Measurements from ENCODE around the gene NNT.

DNA sequence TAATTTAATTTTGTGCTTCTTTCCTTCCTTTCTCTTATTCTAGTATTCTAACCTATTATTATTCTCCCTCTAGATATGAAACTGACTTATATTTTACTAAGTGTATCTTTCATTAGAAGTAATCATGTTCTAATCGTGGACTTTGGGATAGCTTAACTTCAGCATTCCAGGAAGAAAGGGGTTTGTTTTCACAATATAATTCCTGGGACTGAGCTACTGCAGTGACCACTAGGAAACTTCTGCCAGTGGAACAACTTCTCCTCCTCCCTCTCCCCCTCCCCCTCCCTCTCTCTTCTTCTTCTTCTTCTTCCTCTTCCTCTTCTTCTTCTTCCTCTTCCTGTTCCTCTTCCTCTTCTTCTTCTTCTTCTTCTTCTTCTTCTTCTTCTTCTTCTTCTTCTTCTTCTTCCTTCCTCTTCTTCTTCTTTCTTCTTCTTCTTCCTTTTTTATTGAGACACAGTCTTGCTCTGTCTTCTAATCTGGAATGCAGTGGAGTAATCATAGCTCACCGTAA is 127.9 kb downstream of the NNT start:
- TF ChIP-seq, protein P1, sequence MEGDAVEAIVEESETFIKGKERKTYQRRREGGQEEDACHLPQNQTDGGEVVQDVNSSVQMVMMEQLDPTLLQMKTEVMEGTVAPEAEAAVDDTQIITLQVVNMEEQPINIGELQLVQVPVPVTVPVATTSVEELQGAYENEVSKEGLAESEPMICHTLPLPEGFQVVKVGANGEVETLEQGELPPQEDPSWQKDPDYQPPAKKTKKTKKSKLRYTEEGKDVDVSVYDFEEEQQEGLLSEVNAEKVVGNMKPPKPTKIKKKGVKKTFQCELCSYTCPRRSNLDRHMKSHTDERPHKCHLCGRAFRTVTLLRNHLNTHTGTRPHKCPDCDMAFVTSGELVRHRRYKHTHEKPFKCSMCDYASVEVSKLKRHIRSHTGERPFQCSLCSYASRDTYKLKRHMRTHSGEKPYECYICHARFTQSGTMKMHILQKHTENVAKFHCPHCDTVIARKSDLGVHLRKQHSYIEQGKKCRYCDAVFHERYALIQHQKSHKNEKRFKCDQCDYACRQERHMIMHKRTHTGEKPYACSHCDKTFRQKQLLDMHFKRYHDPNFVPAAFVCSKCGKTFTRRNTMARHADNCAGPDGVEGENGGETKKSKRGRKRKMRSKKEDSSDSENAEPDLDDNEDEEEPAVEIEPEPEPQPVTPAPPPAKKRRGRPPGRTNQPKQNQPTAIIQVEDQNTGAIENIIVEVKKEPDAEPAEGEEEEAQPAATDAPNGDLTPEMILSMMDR (IDR thresholded peaks at IDR 0.05) = no peak
- no peak for TF ChIP-seq POLR2AphosphoS5 (IDR thresholded peaks at IDR 0.05)
- no peak for TF ChIP-seq POLR2A (IDR thresholded peaks at IDR 0.05)
- no peak for TF ChIP-seq EP300 (IDR thresholded peaks at IDR 0.05)
